ENCODE results near the gene MTMR2.

The MTMR2 gene

DNA sequence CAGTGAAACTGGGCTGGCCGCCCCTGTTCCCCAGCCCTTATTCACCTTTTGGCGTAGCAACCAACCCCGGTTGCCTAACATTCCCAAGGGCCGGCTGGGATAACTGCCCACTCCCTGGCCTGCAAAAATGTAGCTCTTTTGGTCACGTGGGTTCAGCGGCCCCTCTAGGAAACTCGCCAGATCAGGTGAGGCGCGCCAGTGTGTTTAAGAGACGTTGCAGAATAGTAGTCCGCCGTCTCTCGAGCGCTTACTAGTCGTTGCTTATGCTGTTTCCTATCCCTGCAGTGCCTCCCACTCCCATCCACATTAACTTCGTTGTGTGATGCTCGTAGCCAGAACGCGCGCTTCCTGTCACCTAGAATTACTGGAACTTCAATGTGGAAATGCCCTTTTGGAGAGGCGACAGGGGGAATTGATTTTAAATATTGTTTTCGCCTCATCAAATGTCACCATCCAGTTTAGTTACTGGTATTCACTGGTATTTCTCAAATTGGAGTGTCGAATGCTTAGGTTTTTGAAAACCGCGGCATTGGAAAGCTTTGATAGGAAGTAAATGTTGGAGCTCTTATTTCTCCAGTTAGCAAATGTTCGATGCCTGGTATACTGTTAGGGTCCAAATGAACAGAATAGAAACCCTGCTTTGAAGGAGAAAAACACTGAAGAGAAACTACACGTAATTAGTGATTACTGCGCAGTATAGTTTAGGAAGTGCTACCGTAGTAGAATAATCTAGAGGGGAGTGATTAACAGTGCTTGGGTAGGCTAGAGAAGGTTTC is 132.8 kb downstream of the MTMR2 start:
- FAIRE-seq (peak; percentile 65), DNase-seq (ENCODE audit: extremely low spot score, insufficient read length, low read depth) (no peak)

DNA sequence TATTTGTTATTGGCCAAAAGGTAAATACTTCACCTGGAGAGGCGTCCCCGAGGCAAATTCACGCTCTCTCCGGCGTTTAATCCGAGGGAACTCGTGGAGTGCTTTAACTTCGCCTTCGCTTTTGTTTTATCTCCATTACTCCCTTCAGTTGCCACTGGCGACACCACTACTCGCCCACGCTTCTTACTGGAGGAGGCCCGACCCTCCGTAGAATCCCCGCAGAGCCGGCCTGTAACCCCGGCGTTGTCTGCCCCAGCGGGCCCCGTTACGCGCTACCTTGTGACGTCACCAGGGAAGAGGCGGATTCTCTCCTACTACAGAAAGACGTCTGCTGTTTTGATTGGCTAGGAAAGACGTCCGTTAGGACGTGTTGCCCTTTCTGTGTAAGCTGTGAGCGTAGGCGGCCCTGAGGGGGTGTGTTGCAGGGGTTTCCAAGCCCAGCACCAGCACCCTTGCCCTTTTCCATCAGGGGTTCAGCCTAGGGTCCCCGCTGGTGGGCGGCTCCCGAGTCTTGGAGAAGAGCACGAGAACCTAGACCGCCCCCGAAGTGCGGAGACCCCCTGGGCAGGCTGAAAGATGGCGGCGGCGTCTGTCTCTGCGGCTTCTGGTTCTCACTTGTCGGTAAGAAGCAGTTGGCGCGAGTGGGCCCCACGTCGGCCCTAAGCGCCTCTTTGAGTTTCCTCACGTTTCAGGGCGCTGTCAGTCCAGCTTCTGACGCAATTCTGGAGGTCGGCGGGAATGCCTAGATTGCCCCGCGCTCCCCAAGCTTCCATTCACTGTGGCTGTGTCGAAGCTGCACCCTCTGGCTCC is 133.6 kb downstream of the MTMR2 start, which contains the start of gene CEP57:
TSS of gene CEP57 (plus strand) at position 376 of the 810 bp plus-strand sequence. CDS start at position 577, 201 bp downstream.
- FAIRE-seq, result no peak

DNA sequence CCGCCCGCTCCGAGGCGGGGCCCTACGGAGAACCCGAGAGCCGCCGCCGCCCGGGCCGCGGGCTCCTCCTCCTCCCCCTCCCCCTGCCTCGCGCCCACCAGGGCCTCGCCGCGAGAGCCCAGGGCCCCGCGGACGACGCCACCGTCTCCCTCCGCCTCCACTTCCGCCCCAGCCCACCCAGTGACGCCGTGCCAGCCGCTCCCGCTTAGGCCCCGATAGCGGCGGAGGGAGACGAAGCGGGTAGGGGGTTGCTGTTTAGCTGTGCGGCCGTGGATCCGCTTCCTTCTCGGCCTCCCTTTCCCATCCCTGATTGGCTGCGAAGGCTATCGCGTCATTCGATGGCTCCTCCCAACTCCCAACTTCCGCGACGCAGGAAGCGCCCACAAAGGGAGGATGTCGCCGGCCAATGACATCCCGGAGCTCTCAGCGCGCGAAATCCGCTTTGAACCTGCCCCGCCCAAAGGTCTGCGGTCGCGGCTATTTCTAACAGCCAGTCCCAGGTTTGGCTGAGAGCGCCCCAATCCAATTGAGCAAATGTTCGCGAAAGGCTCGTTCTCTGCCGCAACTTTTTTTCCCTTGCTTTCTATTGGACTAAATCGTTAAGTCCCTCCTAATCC is 134.3 kb downstream of the MTMR2 start, which contains the start of gene FAM76B:
TSS of gene FAM76B (minus strand) at position 277 of the 617 bp plus-strand sequence. CDS start 304 bp downstream, outside the sequence.
- DNase-seq (ENCODE audit: extremely low spot score, insufficient read length, low read depth) (peak; percentile 83), FAIRE-seq (peak; percentile 99)

More for the DNA sequence above, 133.6 kb downstream of the MTMR2 start, which contains the start of gene CEP57:
- DNase-seq (ENCODE audit: extremely low spot score, insufficient read length, low read depth), result peak; percentile 66

DNA sequence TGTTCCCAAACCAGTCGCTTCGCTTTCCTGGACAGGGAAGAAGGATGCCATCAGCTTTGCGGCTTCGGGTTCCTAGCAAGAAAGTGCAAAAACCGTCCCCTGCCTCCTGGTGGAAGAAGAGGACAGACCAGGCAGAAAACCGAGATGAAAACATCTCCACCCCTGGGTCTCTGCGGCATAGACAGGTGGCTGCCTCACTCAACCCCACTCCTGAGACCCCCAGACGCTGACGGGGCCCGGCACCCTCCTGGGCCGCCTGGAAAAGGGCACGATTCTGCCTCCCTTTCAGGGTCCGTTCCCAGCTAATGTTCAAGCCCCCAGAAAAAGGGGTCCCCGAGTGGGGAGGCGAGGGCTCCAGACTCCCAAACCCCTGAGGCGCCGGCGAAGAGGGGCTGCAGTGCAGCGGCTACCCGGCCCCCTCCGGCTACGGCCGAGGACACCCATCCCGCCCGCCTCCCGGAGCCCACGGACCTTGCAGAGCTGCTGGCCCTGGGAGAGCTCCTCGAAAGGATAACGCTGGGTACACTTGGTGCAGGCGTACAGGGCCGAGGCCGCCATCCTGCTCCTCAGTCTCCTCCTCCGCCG is 134.9 kb downstream of the MTMR2 start:
- DNase-seq (ENCODE audit: extremely low spot score, insufficient read length, low read depth) (no peak), FAIRE-seq (no peak)

Data from GM18507 (cell line).